Esophagus squamous epithelium (tissue), 5 donors: ENCODE data around the gene DENND6B. TPM values are rescaled to one million over a fixed set of nuclear protein-coding genes. Genes with fewer than 3 reads are reported as not detected.

Experiments
- DNase-seq: peaks from one replicate; lab custom pipeline; 2025; lab: John Stamatoyannopoulos, UW
- H3K27ac ChIP-seq, 4 donors: fragments of 200-600 bp; sonication (generic); one replicate each; pipeline ENCODE4 v1.5.1; 2016 to 2019; ENCODE audit warnings: mild to moderate bottlenecking in 1 of 4
- H3K27me3 ChIP-seq, 4 donors: fragments of 200-600 bp; sonication (generic); 1 replicate in 3 of 4; 2 replicates in 1 of 4; pipeline versions ENCODE4 v1.5.1 to v1.6.0; 2017 to 2021; ENCODE audit warnings: antibody characterized with exemption in 1 of 4
- H3K36me3 ChIP-seq, 3 donors: fragments of 200-600 bp; sonication (generic); one replicate each; pipeline ENCODE4 v1.5.1; 2016 to 2019
- H3K4me1 ChIP-seq, 3 donors: fragments of 200-600 bp; sonication (generic); one replicate each; pipeline ENCODE4 v1.5.1; 2017 to 2019
- H3K4me3 ChIP-seq, 4 donors: fragments of 200-600 bp; sonication (generic); 1 replicate in 3 of 4; 2 replicates in 1 of 4; pipeline ENCODE4 v1.5.1; 2016 to 2019; ENCODE audit warnings: mild to moderate bottlenecking in 2 of 4, moderate library complexity in 1 of 4
- H3K9me3 ChIP-seq, 3 donors: fragments of 200-600 bp; sonication (generic); one replicate each; pipeline ENCODE4 v1.5.1; 2016 to 2019
- POLR2A ChIP-seq, 4 donors: fragments of 450-650 bp; IDR thresholded peaks; one replicate each; pipeline ENCODE4 v1.6.1; 2017; ENCODE audit warnings: antibody characterized with exemption in 4 of 4, mild to moderate bottlenecking in 4 of 4, moderate library complexity in 3 of 4
- WGBS, 2 donors: methylation state at CpG; one replicate each; pipeline ENCODE4 v1.1.5; 2018; 5-methylcytosine and 5-hydroxymethylcytosine counted together
- intact Hi-C: fragments of 100-400 bp; cut with DNase I; formaldehyde crosslinking; loops from one replicate; pipeline ENCODE4 v1.15.0; 2022
- total RNA-seq, 4 donors: library from RNA; depleted of rRNA; stranded (reverse); fragments of >200 nt; gene quantifications; one replicate each; pipeline ENCODE4 v1.1.0, GENCODE V29; 2016
- TF ChIP-seq, protein P1 (sequence below), 6 experiments: fragments of 450-650 bp in 4 of 6; fragments of 200-600 bp in 2 of 6; sonication (generic) in 2 of 6; IDR thresholded peaks; one replicate each; pipeline ENCODE4 v1.5.1; 2016 to 2019; ENCODE audit warnings: antibody characterized with exemption in 6 of 6, mild to moderate bottlenecking in 4 of 6, moderate library complexity in 4 of 6
- donor health status: DM: yes; HTN: yes; CAD: no.

The DENND6B gene
- total RNA-seq, 4 donors from 2014 or later = 0.88 to 3.6 (median 2.9) TPM

- no peak for DNase-seq
- no peak for TF ChIP-seq POLR2A (IDR thresholded peaks at IDR 0.05)
- TF ChIP-seq, protein P1, sequence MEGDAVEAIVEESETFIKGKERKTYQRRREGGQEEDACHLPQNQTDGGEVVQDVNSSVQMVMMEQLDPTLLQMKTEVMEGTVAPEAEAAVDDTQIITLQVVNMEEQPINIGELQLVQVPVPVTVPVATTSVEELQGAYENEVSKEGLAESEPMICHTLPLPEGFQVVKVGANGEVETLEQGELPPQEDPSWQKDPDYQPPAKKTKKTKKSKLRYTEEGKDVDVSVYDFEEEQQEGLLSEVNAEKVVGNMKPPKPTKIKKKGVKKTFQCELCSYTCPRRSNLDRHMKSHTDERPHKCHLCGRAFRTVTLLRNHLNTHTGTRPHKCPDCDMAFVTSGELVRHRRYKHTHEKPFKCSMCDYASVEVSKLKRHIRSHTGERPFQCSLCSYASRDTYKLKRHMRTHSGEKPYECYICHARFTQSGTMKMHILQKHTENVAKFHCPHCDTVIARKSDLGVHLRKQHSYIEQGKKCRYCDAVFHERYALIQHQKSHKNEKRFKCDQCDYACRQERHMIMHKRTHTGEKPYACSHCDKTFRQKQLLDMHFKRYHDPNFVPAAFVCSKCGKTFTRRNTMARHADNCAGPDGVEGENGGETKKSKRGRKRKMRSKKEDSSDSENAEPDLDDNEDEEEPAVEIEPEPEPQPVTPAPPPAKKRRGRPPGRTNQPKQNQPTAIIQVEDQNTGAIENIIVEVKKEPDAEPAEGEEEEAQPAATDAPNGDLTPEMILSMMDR (IDR thresholded peaks at IDR 0.05) = no peak
- Histone ChIP-seq H3K27me3 (no peaks in the 10 kb centered on the region), H3K27ac (peak overlapping the region; percentile 86 to 97 (median 90)), H3K4me1 (peaks cover 56 to 99% (median 60%) of the 10 kb centered on the region in 3 donors), H3K4me3 (peak overlapping the region in 3 of 4 donors; percentile 34 to 58 (median 38)), H3K9me3 (no peaks in the 10 kb centered on the region), H3K36me3 (peaks cover 10 to 43% (median 12%) of the 10 kb centered on the region in 3 donors)
- intact Hi-C loops = no loop called here
- WGBS, 2 donors = 60% methylated on average over 1 of the region's 5 CpGs; no CpG with 5 or more reads in 1 of the 2 donors
Measured at GRCh38 chr22:50294319-50294656, 32.5 kb downstream of the DENND6B start.

DNA sequence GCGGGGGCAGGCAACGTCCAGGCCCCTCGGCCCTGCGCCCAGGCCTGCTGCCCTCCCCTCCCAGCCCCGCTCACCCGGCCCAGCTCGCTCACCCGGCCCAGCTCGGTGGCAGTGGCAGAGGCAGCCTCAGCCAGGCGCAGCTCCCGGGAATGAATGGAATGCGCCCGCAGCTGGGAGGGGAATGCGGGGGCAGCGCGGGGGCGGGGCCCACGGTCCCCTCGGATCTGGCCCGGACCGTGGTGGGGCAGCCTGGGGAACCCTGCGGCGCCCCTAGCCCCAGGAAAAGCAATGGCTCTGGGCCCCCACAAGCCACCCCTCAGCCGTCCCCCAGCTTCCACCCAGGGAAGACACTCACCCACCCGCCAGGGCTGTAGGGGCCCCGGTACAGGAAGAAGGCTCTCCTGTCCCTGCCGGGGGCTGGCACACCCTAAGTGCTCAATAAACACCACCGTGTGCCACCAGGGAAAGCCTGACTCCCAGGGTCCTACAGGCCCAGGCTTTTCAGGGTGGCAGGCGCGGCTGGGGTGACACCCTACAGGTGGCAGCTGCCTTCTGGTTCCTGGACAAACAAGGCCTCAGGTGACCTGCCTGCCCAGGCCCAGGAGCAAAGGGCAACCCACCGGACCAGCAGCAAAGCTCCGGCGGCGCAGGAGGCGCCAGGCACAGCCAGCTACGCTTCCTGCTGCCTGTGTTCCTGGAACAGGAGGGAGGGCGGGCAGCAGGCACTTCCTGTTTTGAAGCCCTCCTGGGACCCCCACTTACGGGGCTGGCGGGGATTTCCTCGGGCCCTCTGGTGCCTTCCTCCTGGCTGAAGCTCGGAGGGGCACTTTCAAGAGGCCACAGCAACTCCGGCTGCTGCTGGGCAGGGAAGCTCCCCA, 33.1 kb downstream of the DENND6B start:
- Histone ChIP-seq H3K36me3 (peaks cover 16 to 49% (median 18%) of the 10 kb centered on the region in 3 donors), H3K9me3 (no peaks in the 10 kb centered on the region), H3K4me1 (peaks cover 50 to 99% (median 55%) of the 10 kb centered on the region in 3 donors), H3K27me3 (no peaks in the 10 kb centered on the region), H3K4me3 (peak overlapping the region; percentile 6 to 58 (median 36)), H3K27ac (peak overlapping the region; percentile 86 to 97 (median 90))
- no CpG with 5 or more reads among the region's 42 CpGs for WGBS, 2 donors
- DNase-seq = no peak
- no peak for TF ChIP-seq POLR2A (IDR thresholded peaks at IDR 0.05)
- TF ChIP-seq, protein P1 (IDR thresholded peaks at IDR 0.05) = peak in 2 of 6 experiments; percentile 16 to 27
- intact Hi-C loops = no loop called here

GRCh38 chr22:50292643-50293440, 34.0 kb downstream of the DENND6B start:
- intact Hi-C loops = no loop called here

DNA sequence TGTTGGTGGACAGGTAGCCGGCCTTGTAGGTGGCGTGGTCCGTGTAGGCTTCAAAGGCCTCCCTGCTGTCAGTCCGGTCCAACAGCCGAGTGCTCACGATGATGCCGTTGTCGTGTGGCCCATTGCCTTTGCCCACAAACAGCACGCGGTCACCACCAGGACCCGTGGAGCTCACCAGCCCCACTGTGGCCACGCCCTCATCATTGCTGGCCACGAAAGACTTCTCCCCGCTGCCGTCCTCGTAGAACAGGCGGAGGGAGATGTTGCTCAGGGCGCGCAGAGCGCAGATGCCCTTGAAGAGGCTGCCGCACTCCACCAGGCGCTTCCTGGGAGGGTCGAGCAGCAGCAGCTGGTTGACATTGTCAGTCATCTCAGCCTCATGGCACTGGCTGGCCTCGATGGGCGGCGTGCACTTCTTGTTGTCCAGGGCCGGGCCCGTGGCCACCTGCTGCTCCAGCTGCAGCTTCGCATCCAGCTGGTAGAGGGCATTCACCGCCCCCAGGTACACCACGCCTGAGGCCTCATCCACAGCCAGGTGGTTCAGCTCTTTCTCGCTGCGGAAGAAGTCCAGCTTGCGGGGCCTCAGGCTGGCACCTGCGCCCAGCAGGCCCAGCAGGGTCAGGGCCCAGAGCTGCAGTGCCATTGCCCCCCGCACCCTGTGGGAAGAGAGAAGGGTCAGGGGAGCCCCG, 36.7 kb downstream of the DENND6B start:
- TF ChIP-seq POLR2A (IDR thresholded peaks at IDR 0.05) = no peak
- TF ChIP-seq, protein P1 (IDR thresholded peaks at IDR 0.05) = no peak
- intact Hi-C loops = no loop called here
- no peaks in the 10 kb centered on the region for H3K27me3 ChIP-seq
- 89 to 93% methylated on average over 3 to 8 of the region's 37 CpGs for WGBS, 2 donors
- no peak overlapping the region for H3K4me3 ChIP-seq
- H3K9me3 ChIP-seq = no peaks in the 10 kb centered on the region
- no peak for DNase-seq
- H3K4me1 ChIP-seq = peaks cover 32 to 94% (median 32%) of the 10 kb centered on the region in 3 donors
- H3K27ac ChIP-seq = no peak overlapping the region
- peaks cover 44 to 79% (median 47%) of the 10 kb centered on the region in 3 donors for H3K36me3 ChIP-seq

More at GRCh38 chr22:50292643-50293440, 34.0 kb downstream of the DENND6B start:
- H3K36me3 ChIP-seq = peaks cover 24 to 58% (median 26%) of the 10 kb centered on the region in 3 donors
- H3K27me3 ChIP-seq = no peaks in the 10 kb centered on the region
- H3K27ac ChIP-seq = peak overlapping the region; percentile 86 to 97 (median 90)
- no peak for DNase-seq
- peak overlapping the region; percentile 6 to 58 (median 36) for H3K4me3 ChIP-seq
- TF ChIP-seq, protein P1 (IDR thresholded peaks at IDR 0.05) = no peak
- no peak for TF ChIP-seq POLR2A (IDR thresholded peaks at IDR 0.05)
- peaks cover 41 to 99% (median 46%) of the 10 kb centered on the region in 3 donors for H3K4me1 ChIP-seq
- H3K9me3 ChIP-seq = no peaks in the 10 kb centered on the region
- 51 to 63% methylated on average over 5 to 9 of the region's 29 CpGs for WGBS, 2 donors
